Body of pancreas (tissue), 4 donors: ENCODE measurements around the gene CFAP92. TPM values are rescaled to one million over a fixed set of nuclear protein-coding genes. Genes with fewer than 3 reads are reported as not detected.

Source experiments
- ATAC-seq: fragments of 150-250 bp; one replicate; pipeline ENCODE4 v1.9.1; 2016
- DNase-seq, 4 donors: peaks; one replicate each; pipeline ENCODE4 v3.0.0-alpha.2; 2019
- H3K27ac ChIP-seq, 4 donors: fragments of 200-600 bp; sonication (generic); 1 replicate in 3 of 4; 2 replicates in 1 of 4; pipeline versions ENCODE4 v1.5.1 to v1.6.1; 2016 to 2019; ENCODE audit warnings: mild to moderate bottlenecking in 1 of 4, mixed read lengths in 1 of 4, moderate library complexity in 1 of 4
- H3K27me3 ChIP-seq, 2 donors: fragments of 200-600 bp; sonication (generic); one replicate each; pipeline ENCODE4 v1.6.0; 2016; ENCODE audit warnings: mild to moderate bottlenecking in 1 of 2
- H3K36me3 ChIP-seq, 2 donors: fragments of 200-600 bp; sonication (generic); replicated peaks in 1 of 2; 2 replicates each; pipeline ENCODE4 v1.5.1; 2016; ENCODE audit warnings: low read depth in 2 of 2; ENCODE audit not compliant: insufficient read depth in 1 of 2
- H3K4me1 ChIP-seq: fragments of 200-600 bp; sonication (generic); one replicate; pipeline ENCODE4 v1.6.0; 2016
- H3K4me3 ChIP-seq, 2 donors: fragments of 200-600 bp; sonication (generic); 1 replicate in 1 of 2; 2 replicates in 1 of 2; pipeline ENCODE4 v1.5.1; 2016 to 2019
- H3K9me3 ChIP-seq, 3 donors: fragments of 200-600 bp; sonication (generic); 1 replicate in 2 of 3; 2 replicates in 1 of 3; pipeline ENCODE4 v1.5.1; 2016
- CTCF ChIP-seq, 7 experiments: fragments of 450-650 bp in 4 of 7; fragments of 200-600 bp in 3 of 7; sonication (generic) in 3 of 7; IDR thresholded peaks; one replicate each; pipeline ENCODE4 v1.5.1; 2016 to 2019; ENCODE audit warnings: antibody characterized with exemption in 7 of 7
- POLR2A ChIP-seq, 3 donors: fragments of 450-650 bp; IDR thresholded peaks; one replicate each; pipeline ENCODE4 v1.6.1; 2016; ENCODE audit warnings: antibody characterized with exemption in 3 of 3, mild to moderate bottlenecking in 2 of 3
- WGBS, 2 donors: methylation state at CpG; one replicate each; pipeline ENCODE4 v1.1.5; 2017; 5-methylcytosine and 5-hydroxymethylcytosine counted together
- intact Hi-C: fragments of 100-400 bp; cut with DNase I; formaldehyde crosslinking; loops from one replicate; pipeline ENCODE4 v1.15.1; 2023
- total RNA-seq, 2 donors: library from RNA; depleted of rRNA; stranded (reverse); fragments of >200 nt; gene quantifications; one replicate each; pipeline ENCODE4 v1.1.0, GENCODE V29; 2016

CFAP92 gene
- total RNA-seq, 2 donors from 2014 or later: not detected

DNA sequence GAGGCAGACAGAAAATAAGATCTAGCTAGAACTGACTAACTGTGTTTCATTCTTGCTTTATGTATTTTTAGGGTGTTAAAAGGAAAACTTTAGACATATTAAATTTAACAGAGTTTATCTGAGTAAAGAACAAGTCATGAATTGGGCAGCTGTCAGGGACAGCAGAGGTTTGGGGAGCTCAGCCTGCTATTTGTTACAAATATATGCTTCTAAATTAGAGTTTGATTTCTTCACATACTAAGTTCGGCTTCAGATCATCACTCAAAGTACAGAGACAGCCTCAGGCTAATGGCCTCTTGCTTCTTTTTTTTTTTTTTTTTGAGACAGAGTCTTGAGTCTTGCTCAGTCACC lies 29.1 kb upstream of the CFAP92 start:
- peak overlapping the region in 1 of 4 donors; percentile 37 for H3K27ac ChIP-seq
- DNase-seq (no peak), ATAC-seq (no peak)
- no peak overlapping the region for H3K4me3 ChIP-seq
- H3K4me1 ChIP-seq: peaks cover 13% of the 10 kb centered on the region
- WGBS, 2 donors: 62 to 69% methylated on average over 1 of the region's 1 CpG
- H3K9me3 ChIP-seq: no peaks in the 10 kb centered on the region
- intact Hi-C loops: no loop called here
- no peaks in the 10 kb centered on the region for H3K36me3 ChIP-seq
- TF ChIP-seq CTCF (IDR thresholded peaks at IDR 0.05): no peak
- H3K27me3 ChIP-seq: no peaks in the 10 kb centered on the region

GRCh38 chr3:129022114-129023007 lies 28.5 kb upstream of the CFAP92 start:
- no peak overlapping the region for H3K4me3 ChIP-seq
- no peak for TF ChIP-seq POLR2A (IDR thresholded peaks at IDR 0.05)
- no peak for TF ChIP-seq CTCF (IDR thresholded peaks at IDR 0.05)
- no peak for ATAC-seq
- WGBS, 2 donors: 77 to 79% methylated on average over 15 of the region's 15 CpGs
- intact Hi-C loops: no loop called here
- H3K27ac ChIP-seq: peak overlapping the region in 1 of 4 donors; percentile 37
- H3K4me1 ChIP-seq: peaks cover 10% of the 10 kb centered on the region
- H3K36me3 ChIP-seq: no peaks in the 10 kb centered on the region
- no peaks in the 10 kb centered on the region for H3K27me3 ChIP-seq
- no peaks in the 10 kb centered on the region for H3K9me3 ChIP-seq
- DNase-seq: peak in 3 of 4 donors; percentile 47 to 59 (median 55)

DNA sequence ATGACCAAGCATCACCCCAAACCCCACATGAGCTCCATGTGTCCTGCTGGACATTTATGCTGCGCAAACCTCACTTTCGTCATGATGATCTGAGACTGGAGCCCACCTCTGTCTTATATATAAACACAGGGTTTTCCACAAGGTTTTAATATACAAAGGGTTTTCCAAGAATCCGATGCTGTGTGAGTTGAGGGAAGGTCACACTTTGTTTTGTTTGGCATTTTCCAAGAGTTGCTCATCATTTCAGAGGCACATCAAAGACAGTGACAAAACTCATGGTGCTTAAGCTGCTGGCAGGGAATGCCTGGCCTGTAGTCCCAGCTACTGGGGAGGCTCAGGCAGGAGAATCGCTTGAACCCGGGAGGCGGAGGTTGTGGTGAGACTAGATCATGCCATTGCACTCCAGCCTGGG lies 27.3 kb upstream of the CFAP92 start:
- WGBS, 2 donors: 71 to 81% methylated on average over 6 of the region's 6 CpGs
- intact Hi-C loops: no loop called here
- Histone ChIP-seq H3K9me3 (no peaks in the 10 kb centered on the region), H3K27me3 (no peaks in the 10 kb centered on the region), H3K27ac (no peak overlapping the region), H3K4me1 (no peaks in the 10 kb centered on the region), H3K36me3 (no peaks in the 10 kb centered on the region), H3K4me3 (no peak overlapping the region)
- DNase-seq: no peak
- TF ChIP-seq CTCF (IDR thresholded peaks at IDR 0.05) (no peak), POLR2A (IDR thresholded peaks at IDR 0.05) (no peak)
- ATAC-seq: no peak

DNA sequence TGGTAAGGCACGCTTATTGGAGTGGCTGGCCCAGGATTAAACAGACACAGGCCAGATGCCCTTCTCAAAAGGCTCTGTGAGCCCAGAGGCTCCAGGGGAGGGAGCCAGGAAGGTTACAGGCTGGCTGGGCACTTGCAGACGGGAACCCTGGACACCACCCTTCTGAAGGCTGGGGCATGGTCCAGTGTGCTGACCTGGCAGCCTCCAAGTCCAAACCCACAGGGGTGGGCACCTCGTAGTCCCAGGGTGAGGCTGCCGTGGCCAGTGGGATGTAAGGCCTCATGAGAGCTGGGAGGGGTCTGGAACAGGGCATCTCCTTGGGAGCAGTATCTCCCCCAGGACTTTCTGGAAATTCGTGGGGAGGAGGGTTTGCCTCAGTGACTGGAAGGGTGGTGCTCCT lies 26.8 kb upstream of the CFAP92 start:
- no peak overlapping the region for H3K4me3 ChIP-seq
- H3K4me1 ChIP-seq: no peaks in the 10 kb centered on the region
- no peaks in the 10 kb centered on the region for H3K36me3 ChIP-seq
- intact Hi-C loops: no loop called here
- H3K9me3 ChIP-seq: no peaks in the 10 kb centered on the region
- ATAC-seq (no peak), DNase-seq (no peak)
- H3K27me3 ChIP-seq: no peaks in the 10 kb centered on the region
- TF ChIP-seq POLR2A (IDR thresholded peaks at IDR 0.05): no peak
- no peak for TF ChIP-seq CTCF (IDR thresholded peaks at IDR 0.05)
- 64 to 69% methylated on average over 3 to 5 of the region's 5 CpGs for WGBS, 2 donors
- H3K27ac ChIP-seq: no peak overlapping the region

DNA sequence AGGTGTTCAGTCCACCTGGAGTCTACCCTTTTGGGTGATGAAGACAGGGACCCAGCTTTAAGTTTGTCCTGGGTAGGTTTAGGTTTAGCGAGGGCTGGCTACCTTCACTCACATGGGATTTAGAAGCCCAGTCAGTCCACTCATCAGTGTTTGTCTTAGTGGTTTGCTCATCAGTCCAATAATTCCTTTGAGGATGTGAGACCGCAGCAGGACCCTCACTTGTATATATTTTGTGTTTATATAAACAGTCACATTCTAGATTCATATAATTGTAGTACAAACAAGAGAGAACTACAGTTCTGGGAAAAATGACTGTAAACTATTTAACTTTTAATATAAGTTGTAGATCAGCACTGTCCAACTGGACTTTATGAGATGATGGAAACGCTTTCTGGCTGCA lies 25.4 kb upstream of the CFAP92 start:
- ATAC-seq: no peak
- intact Hi-C loops: no loop called here
- DNase-seq: no peak
- no peaks in the 10 kb centered on the region for H3K36me3 ChIP-seq
- no peak overlapping the region for H3K27ac ChIP-seq
- H3K4me1 ChIP-seq: no peaks in the 10 kb centered on the region
- H3K4me3 ChIP-seq: no peak overlapping the region
- WGBS, 2 donors: 85 to 87% methylated on average over 3 of the region's 3 CpGs
- TF ChIP-seq CTCF (IDR thresholded peaks at IDR 0.05) (no peak), POLR2A (IDR thresholded peaks at IDR 0.05) (no peak)
- H3K27me3 ChIP-seq: no peaks in the 10 kb centered on the region
- no peaks in the 10 kb centered on the region for H3K9me3 ChIP-seq
